ENCODE data around the gene PSMB3.
A peak's percentile ranks its signal among the peaks of the same experiment; 100 is the strongest.

DNA sequence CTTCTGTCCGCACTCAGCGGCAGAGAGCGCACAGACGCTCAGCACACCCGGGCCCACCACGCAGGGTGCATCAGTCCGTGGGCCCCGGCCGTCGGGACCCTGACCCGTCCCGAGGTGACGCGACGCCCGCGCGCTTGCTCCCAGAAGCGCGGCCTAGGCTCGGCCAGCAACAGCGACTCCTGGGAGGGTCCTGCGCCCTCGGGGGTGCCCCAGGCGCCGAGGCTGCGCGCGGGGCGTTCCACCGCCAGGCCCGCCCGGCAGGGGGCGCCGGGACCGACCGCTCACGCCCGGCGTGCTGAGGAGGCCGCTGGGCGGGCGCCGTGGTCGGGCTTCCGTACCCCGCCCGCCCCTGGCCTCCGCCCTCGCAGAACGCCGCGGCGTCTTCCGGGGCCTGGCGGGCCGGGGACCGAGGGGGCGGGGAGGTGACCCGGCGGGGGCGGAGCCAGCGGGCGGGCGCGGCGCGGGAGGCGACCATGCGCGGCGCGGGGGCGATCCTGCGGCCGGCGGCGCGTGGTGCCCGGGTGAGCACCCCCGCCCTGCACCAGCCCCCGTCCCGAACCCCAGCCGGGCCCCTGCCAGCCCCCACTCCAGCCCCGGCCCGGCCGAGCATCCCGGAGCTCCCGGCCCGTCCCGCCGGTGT is 22.5 kb upstream of the PSMB3 start, which contains the start of gene CISD3:
- TF ChIP-seq, protein P1, sequence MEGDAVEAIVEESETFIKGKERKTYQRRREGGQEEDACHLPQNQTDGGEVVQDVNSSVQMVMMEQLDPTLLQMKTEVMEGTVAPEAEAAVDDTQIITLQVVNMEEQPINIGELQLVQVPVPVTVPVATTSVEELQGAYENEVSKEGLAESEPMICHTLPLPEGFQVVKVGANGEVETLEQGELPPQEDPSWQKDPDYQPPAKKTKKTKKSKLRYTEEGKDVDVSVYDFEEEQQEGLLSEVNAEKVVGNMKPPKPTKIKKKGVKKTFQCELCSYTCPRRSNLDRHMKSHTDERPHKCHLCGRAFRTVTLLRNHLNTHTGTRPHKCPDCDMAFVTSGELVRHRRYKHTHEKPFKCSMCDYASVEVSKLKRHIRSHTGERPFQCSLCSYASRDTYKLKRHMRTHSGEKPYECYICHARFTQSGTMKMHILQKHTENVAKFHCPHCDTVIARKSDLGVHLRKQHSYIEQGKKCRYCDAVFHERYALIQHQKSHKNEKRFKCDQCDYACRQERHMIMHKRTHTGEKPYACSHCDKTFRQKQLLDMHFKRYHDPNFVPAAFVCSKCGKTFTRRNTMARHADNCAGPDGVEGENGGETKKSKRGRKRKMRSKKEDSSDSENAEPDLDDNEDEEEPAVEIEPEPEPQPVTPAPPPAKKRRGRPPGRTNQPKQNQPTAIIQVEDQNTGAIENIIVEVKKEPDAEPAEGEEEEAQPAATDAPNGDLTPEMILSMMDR (IDR thresholded peaks at IDR 0.05) = peak in 2 of 3 donors; percentile 29 to 97
- no peak for TF ChIP-seq POLR2A (IDR thresholded peaks at IDR 0.05)
- peak in 2 of 3 donors; percentile 20 to 38 for TF ChIP-seq POLR2AphosphoS5 (IDR thresholded peaks at IDR 0.05)

Measured in breast epithelium (tissue), 3 donors.